ENCODE data around the gene ZNF444.

Gene ZNF444

GRCh38 chr19:56123266-56123891 is 17.7 kb upstream of the ZNF444 start:
- peaks cover 16% of the 10 kb centered on the region for H3K4me1 ChIP-seq (ENCODE audit: control insufficient read depth, insufficient read depth, low read length, poor library complexity, severe bottlenecking)
- no peak overlapping the region for H3K4me3 ChIP-seq (ENCODE audit: insufficient read depth, low read depth, low read length, poor library complexity, severe bottlenecking)
- H3K9me3 ChIP-seq (ENCODE audit: control insufficient read depth, low read length) = no peaks in the 10 kb centered on the region
- H3K27ac ChIP-seq (ENCODE audit: insufficient read depth, low read length, poor library complexity, severe bottlenecking) = no peak overlapping the region
- H3K36me3 ChIP-seq (ENCODE audit: control insufficient read depth, insufficient read depth, low read length) = no peaks in the 10 kb centered on the region
- H3K27me3 ChIP-seq (replicated peaks; ENCODE audit: control insufficient read depth, insufficient read depth, low read length, poor library complexity, severe bottlenecking) = no peaks in the 10 kb centered on the region
- no peak for DNase-seq

DNA sequence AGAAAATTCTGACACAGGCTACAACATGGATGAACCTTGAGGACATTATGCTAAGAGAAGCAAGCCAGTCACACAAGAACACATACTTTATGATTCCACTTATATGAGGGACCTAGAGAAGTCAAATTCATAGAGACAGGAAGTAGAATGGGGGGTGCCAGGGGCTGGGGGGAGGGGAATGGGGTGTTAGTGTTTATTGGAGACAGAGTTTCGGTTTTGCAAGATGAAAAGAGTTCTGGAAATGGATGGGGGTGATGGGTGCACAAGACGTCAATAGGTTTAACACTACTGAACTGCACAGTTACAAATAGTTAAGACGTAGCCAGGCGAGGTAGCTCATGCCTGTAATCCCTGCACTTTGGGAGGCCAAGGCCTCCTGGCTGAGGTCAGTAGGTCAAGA is 16.5 kb upstream of the ZNF444 start:
- Histone ChIP-seq H3K36me3 (ENCODE audit: control insufficient read depth, insufficient read depth, low read length) (no peaks in the 10 kb centered on the region), H3K27me3 (replicated peaks; ENCODE audit: control insufficient read depth, insufficient read depth, low read length, poor library complexity, severe bottlenecking) (no peaks in the 10 kb centered on the region), H3K4me1 (ENCODE audit: control insufficient read depth, insufficient read depth, low read length, poor library complexity, severe bottlenecking) (peaks cover 10% of the 10 kb centered on the region), H3K9me3 (ENCODE audit: control insufficient read depth, low read length) (no peaks in the 10 kb centered on the region), H3K27ac (ENCODE audit: insufficient read depth, low read length, poor library complexity, severe bottlenecking) (no peak overlapping the region), H3K4me3 (ENCODE audit: insufficient read depth, low read depth, low read length, poor library complexity, severe bottlenecking) (no peak overlapping the region)
- no peak for DNase-seq

DNA sequence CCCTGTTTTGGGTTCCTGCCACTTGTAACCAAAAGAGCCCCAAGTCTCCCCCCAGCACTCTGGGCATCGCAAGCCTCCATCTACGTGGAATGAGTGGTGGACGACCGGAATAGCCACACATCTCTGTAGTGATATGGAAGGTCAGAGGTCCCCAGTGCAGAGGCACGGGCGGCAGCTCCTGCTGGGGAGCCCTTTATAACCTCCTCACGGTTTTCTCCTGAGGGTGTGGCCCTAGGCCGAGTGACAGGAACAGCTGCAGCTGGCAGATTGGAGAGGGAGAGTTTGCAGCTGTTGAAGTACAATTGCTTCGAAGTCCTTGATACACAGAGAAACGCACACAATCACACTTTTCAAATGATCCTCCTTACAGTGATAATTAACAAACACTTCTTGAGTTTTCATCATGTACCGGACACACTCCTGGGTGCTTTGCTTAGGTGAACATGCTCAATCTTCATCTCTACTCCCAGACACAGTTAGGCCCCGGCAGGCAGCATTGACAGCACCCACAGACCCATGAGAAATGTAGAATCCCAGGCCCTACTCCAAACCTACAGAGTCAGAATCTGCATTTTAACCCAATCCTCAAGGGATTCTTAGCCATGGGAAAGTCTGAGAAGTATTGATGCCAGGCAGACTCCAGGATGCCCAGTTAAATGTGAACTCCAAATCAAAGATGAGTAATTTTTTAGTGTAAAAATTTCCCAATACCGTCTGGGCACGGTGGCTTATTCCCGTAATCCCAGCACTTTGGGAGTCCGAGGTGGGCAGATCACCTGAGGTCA is 15.1 kb upstream of the ZNF444 start:
- Histone ChIP-seq H3K36me3 (ENCODE audit: control insufficient read depth, insufficient read depth, low read length) (no peaks in the 10 kb centered on the region), H3K27me3 (replicated peaks; ENCODE audit: control insufficient read depth, insufficient read depth, low read length, poor library complexity, severe bottlenecking) (no peaks in the 10 kb centered on the region), H3K9me3 (ENCODE audit: control insufficient read depth, low read length) (no peaks in the 10 kb centered on the region)

DNA sequence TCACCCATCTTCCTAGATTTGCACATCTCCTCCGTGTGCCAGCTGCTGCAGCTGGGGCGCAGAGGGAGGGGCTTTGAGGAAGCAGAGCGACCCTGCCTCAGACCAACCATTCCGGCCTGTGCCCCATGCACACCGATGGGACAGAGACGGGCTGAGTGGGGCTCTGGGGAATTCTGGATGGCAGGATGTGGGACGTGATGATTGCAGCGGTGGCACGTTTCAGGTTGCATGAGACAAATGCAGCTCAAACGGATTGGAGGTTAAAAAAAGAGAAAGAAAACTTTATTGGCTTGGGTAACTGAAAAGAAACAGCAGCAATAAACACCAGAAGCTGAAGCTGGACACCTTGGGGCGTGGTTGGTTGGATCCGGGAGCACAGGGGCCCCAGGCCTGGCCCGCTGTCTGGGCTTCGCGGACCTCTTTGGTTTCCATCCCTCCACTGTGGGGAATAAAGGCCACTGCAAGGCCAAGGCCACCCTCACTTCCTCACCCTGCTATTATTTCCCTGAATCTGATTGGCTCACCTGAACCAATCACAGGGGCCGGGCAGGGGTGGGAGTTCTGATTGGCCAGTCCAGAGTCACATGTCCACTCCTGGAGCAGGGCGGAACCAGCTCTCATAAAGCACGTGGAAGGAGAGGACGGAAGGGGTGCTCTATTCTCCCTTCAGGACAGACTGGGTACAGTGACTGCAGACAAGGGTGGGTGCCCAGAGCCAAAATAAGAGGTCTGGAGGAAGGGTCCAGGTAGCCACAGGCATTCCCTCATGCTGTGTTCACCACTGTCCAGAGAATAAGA is 13.9 kb upstream of the ZNF444 start:
- no peaks in the 10 kb centered on the region for H3K27me3 ChIP-seq (replicated peaks; ENCODE audit: control insufficient read depth, insufficient read depth, low read length, poor library complexity, severe bottlenecking)
- H3K4me1 ChIP-seq (ENCODE audit: control insufficient read depth, insufficient read depth, low read length, poor library complexity, severe bottlenecking) = no peaks in the 10 kb centered on the region
- no peaks in the 10 kb centered on the region for H3K9me3 ChIP-seq (ENCODE audit: control insufficient read depth, low read length)
- DNase-seq = no peak
- H3K27ac ChIP-seq (ENCODE audit: insufficient read depth, low read length, poor library complexity, severe bottlenecking) = no peak overlapping the region
- no peaks in the 10 kb centered on the region for H3K36me3 ChIP-seq (ENCODE audit: control insufficient read depth, insufficient read depth, low read length)
- no peak overlapping the region for H3K4me3 ChIP-seq (ENCODE audit: insufficient read depth, low read depth, low read length, poor library complexity, severe bottlenecking)

More for the DNA sequence above, 15.1 kb upstream of the ZNF444 start:
- no peak overlapping the region for H3K4me3 ChIP-seq (ENCODE audit: insufficient read depth, low read depth, low read length, poor library complexity, severe bottlenecking)
- DNase-seq = no peak
- H3K4me1 ChIP-seq (ENCODE audit: control insufficient read depth, insufficient read depth, low read length, poor library complexity, severe bottlenecking) = peaks cover 4% of the 10 kb centered on the region
- H3K27ac ChIP-seq (ENCODE audit: insufficient read depth, low read length, poor library complexity, severe bottlenecking) = no peak overlapping the region

GRCh38 chr19:56130006-56130405 is 11.1 kb upstream of the ZNF444 start:
- Histone ChIP-seq H3K9me3 (ENCODE audit: control insufficient read depth, low read length) (no peaks in the 10 kb centered on the region), H3K4me3 (ENCODE audit: insufficient read depth, low read depth, low read length, poor library complexity, severe bottlenecking) (no peak overlapping the region), H3K36me3 (ENCODE audit: control insufficient read depth, insufficient read depth, low read length) (no peaks in the 10 kb centered on the region), H3K27me3 (replicated peaks; ENCODE audit: control insufficient read depth, insufficient read depth, low read length, poor library complexity, severe bottlenecking) (no peaks in the 10 kb centered on the region), H3K4me1 (ENCODE audit: control insufficient read depth, insufficient read depth, low read length, poor library complexity, severe bottlenecking) (no peaks in the 10 kb centered on the region), H3K27ac (ENCODE audit: insufficient read depth, low read length, poor library complexity, severe bottlenecking) (no peak overlapping the region)
- no peak for DNase-seq

DNA sequence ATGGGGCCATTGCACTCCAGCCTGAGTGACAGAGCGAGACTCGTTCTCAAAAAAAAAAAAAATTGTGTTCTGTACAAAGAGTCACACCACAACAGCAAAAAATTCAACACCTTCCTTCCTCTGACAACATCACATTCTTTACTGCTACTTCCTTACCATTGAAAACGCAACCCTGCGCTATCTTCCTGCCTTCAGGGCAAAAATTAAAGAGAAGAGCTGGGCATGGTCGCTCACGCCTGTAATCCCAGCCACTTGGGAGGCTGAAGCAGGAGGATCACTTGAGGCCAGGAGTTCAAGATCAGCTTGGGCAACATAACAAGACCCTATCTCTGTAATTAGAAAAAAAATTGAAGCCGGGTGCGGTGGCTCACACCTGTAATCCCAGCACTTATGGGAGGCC is 9.4 kb upstream of the ZNF444 start:
- Histone ChIP-seq H3K4me3 (ENCODE audit: insufficient read depth, low read depth, low read length, poor library complexity, severe bottlenecking) (no peak overlapping the region), H3K27me3 (replicated peaks; ENCODE audit: control insufficient read depth, insufficient read depth, low read length, poor library complexity, severe bottlenecking) (no peaks in the 10 kb centered on the region), H3K36me3 (ENCODE audit: control insufficient read depth, insufficient read depth, low read length) (no peaks in the 10 kb centered on the region), H3K27ac (ENCODE audit: insufficient read depth, low read length, poor library complexity, severe bottlenecking) (no peak overlapping the region), H3K4me1 (ENCODE audit: control insufficient read depth, insufficient read depth, low read length, poor library complexity, severe bottlenecking) (no peaks in the 10 kb centered on the region), H3K9me3 (ENCODE audit: control insufficient read depth, low read length) (no peaks in the 10 kb centered on the region)
- no peak for DNase-seq

GRCh38 chr19:56132316-56132822 is 8.7 kb upstream of the ZNF444 start:
- Histone ChIP-seq H3K27me3 (replicated peaks; ENCODE audit: control insufficient read depth, insufficient read depth, low read length, poor library complexity, severe bottlenecking) (no peaks in the 10 kb centered on the region), H3K4me3 (ENCODE audit: insufficient read depth, low read depth, low read length, poor library complexity, severe bottlenecking) (no peak overlapping the region), H3K4me1 (ENCODE audit: control insufficient read depth, insufficient read depth, low read length, poor library complexity, severe bottlenecking) (no peaks in the 10 kb centered on the region), H3K9me3 (ENCODE audit: control insufficient read depth, low read length) (no peaks in the 10 kb centered on the region), H3K36me3 (ENCODE audit: control insufficient read depth, insufficient read depth, low read length) (no peaks in the 10 kb centered on the region), H3K27ac (ENCODE audit: insufficient read depth, low read length, poor library complexity, severe bottlenecking) (no peak overlapping the region)
- no peak for DNase-seq

- Histone ChIP-seq H3K4me3 (ENCODE audit: insufficient read depth, low read depth, low read length, poor library complexity, severe bottlenecking) (no peak overlapping the region), H3K27ac (ENCODE audit: insufficient read depth, low read length, poor library complexity, severe bottlenecking) (no peak overlapping the region), H3K27me3 (replicated peaks; ENCODE audit: control insufficient read depth, insufficient read depth, low read length, poor library complexity, severe bottlenecking) (no peaks in the 10 kb centered on the region), H3K36me3 (ENCODE audit: control insufficient read depth, insufficient read depth, low read length) (no peaks in the 10 kb centered on the region), H3K4me1 (ENCODE audit: control insufficient read depth, insufficient read depth, low read length, poor library complexity, severe bottlenecking) (no peaks in the 10 kb centered on the region), H3K9me3 (ENCODE audit: control insufficient read depth, low read length) (no peaks in the 10 kb centered on the region)
- DNase-seq = no peak
Measured at GRCh38 chr19:56133858-56134653, 7.0 kb upstream of the ZNF444 start.

DNA sequence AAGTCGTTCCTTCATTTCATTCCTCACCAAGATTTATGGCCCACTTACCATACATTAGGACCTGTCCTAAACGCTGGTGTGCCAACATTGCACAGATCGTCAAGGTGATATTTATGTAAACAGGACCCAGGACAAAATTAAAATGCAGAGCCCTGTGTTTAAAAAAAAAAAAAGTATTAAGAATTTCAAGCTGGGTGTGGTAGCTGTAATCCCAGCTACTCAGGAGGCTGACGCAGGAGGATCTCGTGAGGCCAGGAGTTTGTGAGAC is 6.5 kb upstream of the ZNF444 start:
- Histone ChIP-seq H3K36me3 (ENCODE audit: control insufficient read depth, insufficient read depth, low read length) (no peaks in the 10 kb centered on the region), H3K4me1 (ENCODE audit: control insufficient read depth, insufficient read depth, low read length, poor library complexity, severe bottlenecking) (no peaks in the 10 kb centered on the region), H3K4me3 (ENCODE audit: insufficient read depth, low read depth, low read length, poor library complexity, severe bottlenecking) (no peak overlapping the region), H3K27me3 (replicated peaks; ENCODE audit: control insufficient read depth, insufficient read depth, low read length, poor library complexity, severe bottlenecking) (no peaks in the 10 kb centered on the region), H3K27ac (ENCODE audit: insufficient read depth, low read length, poor library complexity, severe bottlenecking) (no peak overlapping the region), H3K9me3 (ENCODE audit: control insufficient read depth, low read length) (no peaks in the 10 kb centered on the region)
- no peak for DNase-seq

Measured in effector memory CD4-positive, alpha-beta T cell (primary cell).